HepG2 (cell line): ENCODE data around the gene IFIT1. TPM values are rescaled to one million over a fixed set of nuclear protein-coding genes. Genes with fewer than 3 reads are reported as not detected.

Experiments used
- ATAC-seq: fragments of 200-7000 bp; cut with Tn5 transposase; 3 replicates; pipeline ENCODE4 v1.9.1; 2020; ENCODE audit warnings: mild to moderate bottlenecking, moderate library complexity
- BruUV-seq: library from RNA; stranded (reverse); fragments of 400-500 nt; replicated peaks from 2 replicates; lab custom pipeline; 2021; lab: Mats Ljungman, UMichigan
- CTCF ChIA-PET: fragments of 300-600 bp; formaldehyde crosslinking; extraction: SDS; loops from one replicate; lab custom pipeline; 2021; ENCODE audit warnings: low total read pairs, inconsistent platforms, low intra/inter-chr PET ratio; lab: Yijun Ruan, JAX
- POLR2A ChIA-PET: fragments of 350-600 bp; sonication (Branson Sonifier 250); formaldehyde crosslinking; loops from one replicate; lab custom pipeline; 2020; ENCODE audit warnings: antibody characterized with exemption, inconsistent platforms; lab: Yijun Ruan, JAX
- DNase-seq: peaks from one replicate; pipeline ENCODE4 v3.0.0-alpha.2; 2015; ENCODE audit warnings: low spot score
- FAIRE-seq: peaks from 3 replicates; lab custom pipeline; 2011; peaks lifted over from hg19 to GRCh38; lab: Jason Lieb, UNC
- H2AFZ ChIP-seq: one replicate; pipeline ENCODE4 v1.6.1; 2011; ENCODE audit warnings: low read length, inconsistent platforms
- H3K27ac ChIP-seq: fragments of 300-600 bp; 3 replicates; pipeline ENCODE4 v1.8.0; 2011; ENCODE audit warnings: mixed run types, mild to moderate bottlenecking, mixed read lengths, low read length, inconsistent platforms; ENCODE audit not compliant: insufficient read depth; ENCODE audit errors: extremely low read length
- H3K27me3 ChIP-seq, 2 experiments: fragments of 200-600 bp in 1 of 2; 2 replicates in 1 of 2; 3 replicates in 1 of 2; pipeline versions ENCODE4 v1.6.0 to v1.8.0; 2011; ENCODE audit warnings: low read length in 2 of 2, mild to moderate bottlenecking in 2 of 2, moderate library complexity in 2 of 2, inconsistent platforms in 1 of 2; ENCODE audit not compliant: insufficient read depth in 2 of 2, control insufficient read depth in 1 of 2
- H3K36me3 ChIP-seq, 2 experiments: fragments of 200-600 bp in 1 of 2; replicated peaks in 1 of 2; 2 replicates in 1 of 2; 3 replicates in 1 of 2; pipeline versions ENCODE4 v1.5.1 to v1.8.0; 2011; ENCODE audit warnings: low read length in 2 of 2, inconsistent platforms in 1 of 2; ENCODE audit not compliant: insufficient read depth in 2 of 2, control insufficient read depth in 1 of 2
- H3K4me1 ChIP-seq: 2 replicates; pipeline ENCODE4 v1.5.1; 2012; ENCODE audit warnings: low read length, inconsistent platforms; ENCODE audit not compliant: insufficient read depth
- H3K4me2 ChIP-seq: 2 replicates; pipeline ENCODE4 v1.6.0; 2011; ENCODE audit warnings: low read depth, low read length, inconsistent platforms
- H3K4me3 ChIP-seq, 3 experiments: fragments of 200-600 bp in 1 of 3; sonication (generic), shearing (Covaris generic) in 1 of 3; replicated peaks in 1 of 3; 2 replicates each; pipeline ENCODE4 v1.5.1; 2011 to 2016; ENCODE audit warnings: low read length in 3 of 3, inconsistent platforms in 2 of 3, low read depth in 2 of 3, mild to moderate bottlenecking in 2 of 3, control low read depth in 1 of 3, mixed read lengths in 1 of 3; ENCODE audit not compliant: insufficient read depth in 1 of 3
- H3K79me2 ChIP-seq: one replicate; pipeline ENCODE4 v1.6.1; 2011; ENCODE audit warnings: low read length, inconsistent platforms; ENCODE audit not compliant: insufficient read depth
- H3K9ac ChIP-seq: 2 replicates; pipeline ENCODE4 v1.6.0; 2011; ENCODE audit warnings: mild to moderate bottlenecking, low read depth, low read length, inconsistent platforms; ENCODE audit not compliant: insufficient read depth
- H3K9me3 ChIP-seq: 2 replicates; pipeline ENCODE4 v1.5.1; 2012; ENCODE audit warnings: mild to moderate bottlenecking, low read length
- H4K20me1 ChIP-seq: 2 replicates; pipeline ENCODE4 v1.6.0; 2011; ENCODE audit warnings: inconsistent platforms, mild to moderate bottlenecking, low read length, moderate library complexity; ENCODE audit not compliant: insufficient read depth
- LRRFIP1 ChIP-seq: sonication (generic); formaldehyde crosslinking; conservative IDR thresholded peaks from 2 replicates; pipeline ENCODE4 v1.4.0; 2020; ENCODE audit warnings: missing genetic modification reagents
- NFKBIZ ChIP-seq: IDR thresholded peaks from 2 replicates; pipeline ENCODE4 v1.6.1; 2018; ENCODE audit warnings: missing genetic modification reagents, missing compliant biosample characterization
- NR3C1 ChIP-seq: sonication (generic); formaldehyde crosslinking; IDR thresholded peaks from 2 replicates; pipeline ENCODE4 v1.4.0; 2020; ENCODE audit warnings: missing genetic modification reagents
- RARA ChIP-seq: IDR thresholded peaks from 2 replicates; pipeline ENCODE4 v1.6.1; 2016; ENCODE audit warnings: missing genetic modification reagents, missing compliant biosample characterization
- ZBTB2 ChIP-seq: sonication (generic); formaldehyde crosslinking; IDR thresholded peaks from 2 replicates; pipeline ENCODE4 v1.8.0; 2022; ENCODE audit warnings: low read depth, missing genetic modification reagents
- ZFYVE20 ChIP-seq: sonication (generic); formaldehyde crosslinking; IDR thresholded peaks from 2 replicates; pipeline ENCODE4 v1.8.0; 2023; ENCODE audit warnings: low read depth, mild to moderate bottlenecking, moderate library complexity, missing genetic modification reagents, borderline replicate concordance
- ZNF746 ChIP-seq: sonication (generic); formaldehyde crosslinking; IDR thresholded peaks from 2 replicates; pipeline ENCODE4 v1.8.0; 2022; ENCODE audit warnings: mild to moderate bottlenecking, missing genetic modification reagents
- ZNF772 ChIP-seq: sonication (generic); formaldehyde crosslinking; IDR thresholded peaks from 2 replicates; pipeline ENCODE4 v1.5.0; 2020; ENCODE audit warnings: mild to moderate bottlenecking, missing genetic modification reagents
- WGBS: methylation state at CpG from one replicate; pipeline ENCODE4 v1.1.6; 2017; ENCODE audit warnings: low lambda C conversion rate; 5-methylcytosine and 5-hydroxymethylcytosine counted together
- in situ Hi-C: cut with HindIII; loops from 2 replicates; pipeline ENCODE4 v1.10.0; 2017; ENCODE audit warnings: low pct_unique_long_range_greater_than_20kb; ENCODE audit not compliant: extremely low pct_ligation_motif_present
- intact Hi-C: fragments of 100-400 bp; cut with micrococcal nuclease; formaldehyde crosslinking; loops from one replicate; pipeline ENCODE4 v1.10.0; 2022; ENCODE audit not compliant: unreplicated experiment
- polyA plus RNA-seq, 8 experiments: library from polyadenylated mRNA; depleted of rRNA in 3 of 8; stranded (reverse) in 7 of 8; unstranded in 1 of 8; fragments of >200 nt; fragmentation: Illumina TruSeq in 4 of 8; extraction: Trizol in 4 of 8; gene quantifications; 2 replicates each; pipeline versions ENCODE4 v1.2.1 to v1.2.3, GENCODE V29; 2011 to 2016; ENCODE audit warnings: low read depth in 4 of 8, missing spikeins in 1 of 8, mixed read lengths in 1 of 8; ENCODE audit not compliant: insufficient read depth in 1 of 8
- total RNA-seq, 5 experiments: library from RNA; depleted of rRNA; stranded (reverse); fragments of >200 nt; fragmentation: Illumina TruSeq; extraction: Trizol; gene quantifications; 2 replicates each; pipeline ENCODE4 v1.2.3, GENCODE V29; 2016; ENCODE audit warnings: low read depth in 1 of 5
- TF ChIP-seq, protein P1 (sequence below): sonication (generic); formaldehyde crosslinking; IDR thresholded peaks from 2 replicates; pipeline ENCODE4 v1.4.0; 2020; ENCODE audit warnings: missing genetic modification reagents
- TF ChIP-seq, protein P2 (sequence below): sonication (generic); formaldehyde crosslinking; IDR thresholded peaks from 2 replicates; pipeline ENCODE4 v1.4.0; 2020; ENCODE audit warnings: low read depth, mild to moderate bottlenecking, missing genetic modification reagents

Gene IFIT1
- total and polyA plus RNA-seq, 2 of the 13 experiments (the other 11 are each of a cell fraction or from before 2014, with no cell fraction given): 1.5 to 5.5 TPM

DNA sequence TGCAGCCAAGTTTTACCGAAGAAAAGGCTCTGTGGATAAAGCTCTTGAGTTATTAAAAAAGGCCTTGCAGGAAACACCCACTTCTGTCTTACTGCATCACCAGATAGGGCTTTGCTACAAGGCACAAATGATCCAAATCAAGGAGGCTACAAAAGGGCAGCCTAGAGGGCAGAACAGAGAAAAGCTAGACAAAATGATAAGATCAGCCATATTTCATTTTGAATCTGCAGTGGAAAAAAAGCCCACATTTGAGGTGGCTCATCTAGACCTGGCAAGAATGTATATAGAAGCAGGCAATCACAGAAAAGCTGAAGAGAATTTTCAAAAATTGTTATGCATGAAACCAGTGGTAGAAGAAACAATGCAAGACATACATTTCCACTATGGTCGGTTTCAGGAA, 10.6 kb downstream of the IFIT1 start:
- FAIRE-seq: no peak
- H3K4me2 ChIP-seq: no peak overlapping the region
- in situ Hi-C loops: no loop called here
- 85% methylated on average over 2 of the region's 2 CpGs for WGBS
- DNase-seq: no peak
- no TSS peak for BruUV-seq
- no peak for TF ChIP-seq ZBTB2
- no peak for TF ChIP-seq LRRFIP1 (CRISPR knock-in tag)
- TF ChIP-seq NFKBIZ (CRISPR knock-in tag): no peak
- TF ChIP-seq ZNF746 (CRISPR knock-in tag): no peak
- no peak for TF ChIP-seq ZFYVE20 (CRISPR knock-in tag)
- no peak for TF ChIP-seq NR3C1 (CRISPR knock-in tag)
- TF ChIP-seq RARA (CRISPR knock-in tag): no peak
- TF ChIP-seq ZNF772: no peak
- TF ChIP-seq, protein P1, sequence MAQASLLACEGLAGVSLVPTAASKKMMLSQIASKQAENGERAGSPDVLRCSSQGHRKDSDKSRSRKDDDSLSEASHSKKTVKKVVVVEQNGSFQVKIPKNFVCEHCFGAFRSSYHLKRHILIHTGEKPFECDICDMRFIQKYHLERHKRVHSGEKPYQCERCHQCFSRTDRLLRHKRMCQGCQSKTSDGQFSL: no peak
- TF ChIP-seq, protein P2, sequence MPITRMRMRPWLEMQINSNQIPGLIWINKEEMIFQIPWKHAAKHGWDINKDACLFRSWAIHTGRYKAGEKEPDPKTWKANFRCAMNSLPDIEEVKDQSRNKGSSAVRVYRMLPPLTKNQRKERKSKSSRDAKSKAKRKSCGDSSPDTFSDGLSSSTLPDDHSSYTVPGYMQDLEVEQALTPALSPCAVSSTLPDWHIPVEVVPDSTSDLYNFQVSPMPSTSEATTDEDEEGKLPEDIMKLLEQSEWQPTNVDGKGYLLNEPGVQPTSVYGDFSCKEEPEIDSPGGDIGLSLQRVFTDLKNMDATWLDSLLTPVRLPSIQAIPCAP (CRISPR knock-in tag): no peak
- H3K4me3 ChIP-seq: no peak overlapping the region
- no peaks in the 10 kb centered on the region for H3K79me2 ChIP-seq
- no peak for ATAC-seq
- H2AFZ ChIP-seq: no peak overlapping the region
- intact Hi-C loops: no loop called here
- 0 out of 5 replicates have a peak, but pooled peaks cover 0 to 3% of the 10 kb centered on the region in 2 experiments for H3K36me3 ChIP-seq
- H3K4me1 ChIP-seq: peaks cover 21% of the 10 kb centered on the region
- no peaks in the 10 kb centered on the region for H3K9me3 ChIP-seq
- H3K9ac ChIP-seq: no peak overlapping the region
- no peaks in the 10 kb centered on the region for H3K27me3 ChIP-seq
- no peak overlapping the region for H3K27ac ChIP-seq
- ChIA-PET POLR2A (no interaction called here), CTCF (no interaction called here)
- H4K20me1 ChIP-seq: no peaks in the 10 kb centered on the region
